HG03439 (cell line): Measurements from ENCODE around the gene MYCBP2.
"Not testable (repeated sequence)": the region's sequence is repeated elsewhere in the genome, so short reads cannot be mapped to it uniquely, and the experiment has no call there.

Experiments
- ATAC-seq: cut with Tn5 transposase; IDR thresholded peaks from one replicate; pipeline ENCODE4 v1.9.1; 2021; ENCODE audit warnings: mild to moderate bottlenecking, moderate library complexity; ENCODE audit not compliant: unreplicated experiment

MYCBP2 gene

GRCh38 chr13:77034881-77035280 lies 292.0 kb downstream of the MYCBP2 start:
- no peak for ATAC-seq

GRCh38 chr13:77033717-77034302 lies 293.1 kb downstream of the MYCBP2 start:
- ATAC-seq: no peak

GRCh38 chr13:77031656-77032243 lies 295.1 kb downstream of the MYCBP2 start:
- no peak for ATAC-seq

GRCh38 chr13:77029436-77029835 lies 297.5 kb downstream of the MYCBP2 start:
- ATAC-seq: no peak

- no peak for ATAC-seq
Observed at GRCh38 chr13:77028202-77028601, 298.7 kb downstream of the MYCBP2 start.

- ATAC-seq: peak; percentile 66
Observed at GRCh38 chr13:77026861-77027621, 299.9 kb downstream of the MYCBP2 start, which contains the start of gene FBXL3. Gene FBXL3, minus strand, starts transcription at chr13:77027159. Its CDS starts 5,299 bp downstream, at chr13:77021860.

- peak; percentile 47 for ATAC-seq
Observed at GRCh38 chr13:77026255-77026860, 300.5 kb downstream of the MYCBP2 start.

GRCh38 chr13:77022341-77022740 lies 304.6 kb downstream of the MYCBP2 start:
- ATAC-seq: no peak

- ATAC-seq: no peak
Observed at GRCh38 chr13:77019756-77020155, 307.1 kb downstream of the MYCBP2 start.

GRCh38 chr13:77016888-77017623 lies 309.8 kb downstream of the MYCBP2 start:
- ATAC-seq: no peak

- ATAC-seq: no peak
Observed at GRCh38 chr13:77016251-77016812, 310.6 kb downstream of the MYCBP2 start.

GRCh38 chr13:77014906-77015685 lies 311.8 kb downstream of the MYCBP2 start:
- ATAC-seq: no peak

GRCh38 chr13:77013853-77014542 lies 312.9 kb downstream of the MYCBP2 start:
- no peak for ATAC-seq

- ATAC-seq: not testable (repeated sequence)
Observed at GRCh38 chr13:77009719-77010118, 317.2 kb downstream of the MYCBP2 start.

- ATAC-seq: no peak
Observed at GRCh38 chr13:77009011-77009410, 317.9 kb downstream of the MYCBP2 start.

GRCh38 chr13:77008337-77008736 lies 318.6 kb downstream of the MYCBP2 start:
- ATAC-seq: peak; percentile 51

GRCh38 chr13:77002590-77003190 lies 324.2 kb downstream of the MYCBP2 start:
- no peak for ATAC-seq

- no peak for ATAC-seq
Observed at GRCh38 chr13:77001963-77002587, 324.8 kb downstream of the MYCBP2 start.
